ENCODE measurements around the gene S100A1.

Gene S100A1

DNA sequence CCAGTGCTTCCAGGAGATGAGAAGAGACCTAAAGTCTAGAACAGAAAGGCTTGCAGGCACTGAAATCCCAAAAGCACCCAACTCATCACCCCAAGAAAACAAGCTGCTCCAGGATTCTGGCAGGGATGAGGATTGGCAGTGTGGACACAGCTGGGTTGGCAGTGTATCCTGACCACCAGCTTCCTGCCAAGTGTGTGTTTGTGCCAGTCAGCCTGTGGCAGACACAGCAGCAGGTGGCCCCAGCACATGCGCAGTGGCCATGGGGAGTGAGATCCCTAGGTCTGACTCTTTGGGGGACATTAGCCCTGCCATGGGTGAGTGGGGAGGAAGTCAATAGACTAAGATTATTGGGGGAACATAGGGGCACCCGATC, 21.6 kb downstream of the S100A1 start:
- TF ChIP-seq, protein P1, sequence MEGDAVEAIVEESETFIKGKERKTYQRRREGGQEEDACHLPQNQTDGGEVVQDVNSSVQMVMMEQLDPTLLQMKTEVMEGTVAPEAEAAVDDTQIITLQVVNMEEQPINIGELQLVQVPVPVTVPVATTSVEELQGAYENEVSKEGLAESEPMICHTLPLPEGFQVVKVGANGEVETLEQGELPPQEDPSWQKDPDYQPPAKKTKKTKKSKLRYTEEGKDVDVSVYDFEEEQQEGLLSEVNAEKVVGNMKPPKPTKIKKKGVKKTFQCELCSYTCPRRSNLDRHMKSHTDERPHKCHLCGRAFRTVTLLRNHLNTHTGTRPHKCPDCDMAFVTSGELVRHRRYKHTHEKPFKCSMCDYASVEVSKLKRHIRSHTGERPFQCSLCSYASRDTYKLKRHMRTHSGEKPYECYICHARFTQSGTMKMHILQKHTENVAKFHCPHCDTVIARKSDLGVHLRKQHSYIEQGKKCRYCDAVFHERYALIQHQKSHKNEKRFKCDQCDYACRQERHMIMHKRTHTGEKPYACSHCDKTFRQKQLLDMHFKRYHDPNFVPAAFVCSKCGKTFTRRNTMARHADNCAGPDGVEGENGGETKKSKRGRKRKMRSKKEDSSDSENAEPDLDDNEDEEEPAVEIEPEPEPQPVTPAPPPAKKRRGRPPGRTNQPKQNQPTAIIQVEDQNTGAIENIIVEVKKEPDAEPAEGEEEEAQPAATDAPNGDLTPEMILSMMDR (IDR thresholded peaks at IDR 0.05; ENCODE audit: insufficient read depth, low read length, poor library complexity, severe bottlenecking) = no peak
- no peak overlapping the region for H3K4me3 ChIP-seq (replicated peaks; ENCODE audit: low read depth, low read length)
- peaks cover 13% of the 10 kb centered on the region for H3K36me3 ChIP-seq (ENCODE audit: control insufficient read depth, insufficient read depth, low read length)
- DNase-seq (ENCODE audit: extremely low read depth, insufficient read length) = no peak
- H3K27me3 ChIP-seq (replicated peaks; ENCODE audit: control insufficient read depth, insufficient read depth, low read length) = no peaks in the 10 kb centered on the region

DNA sequence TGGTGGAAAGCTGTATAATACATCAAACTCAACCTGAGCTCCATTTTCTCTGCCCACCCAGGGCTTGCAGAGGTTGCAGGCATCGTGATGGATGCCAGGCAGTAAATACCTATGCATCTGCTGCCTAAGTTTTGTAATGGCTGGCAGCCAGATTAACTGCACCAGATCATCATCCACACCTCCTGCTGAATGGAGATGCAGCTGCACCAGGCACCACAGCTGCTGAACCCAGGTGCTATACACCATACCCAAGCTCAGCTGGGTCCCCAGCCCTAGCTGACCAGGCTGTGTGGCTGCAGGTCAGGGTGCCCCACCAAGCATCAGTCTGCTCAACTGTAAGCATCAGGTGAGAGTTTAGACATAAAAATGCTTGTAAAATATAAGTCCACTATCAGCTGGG, 23.5 kb downstream of the S100A1 start:
- Histone ChIP-seq H3K36me3 (ENCODE audit: control insufficient read depth, insufficient read depth, low read length) (peaks cover 3% of the 10 kb centered on the region), H3K27me3 (replicated peaks; ENCODE audit: control insufficient read depth, insufficient read depth, low read length) (no peaks in the 10 kb centered on the region), H3K4me3 (replicated peaks; ENCODE audit: low read depth, low read length) (no peak overlapping the region)
- DNase-seq (ENCODE audit: extremely low read depth, insufficient read length) = no peak
- TF ChIP-seq, protein P1 (IDR thresholded peaks at IDR 0.05; ENCODE audit: insufficient read depth, low read length, poor library complexity, severe bottlenecking) = no peak

DNA sequence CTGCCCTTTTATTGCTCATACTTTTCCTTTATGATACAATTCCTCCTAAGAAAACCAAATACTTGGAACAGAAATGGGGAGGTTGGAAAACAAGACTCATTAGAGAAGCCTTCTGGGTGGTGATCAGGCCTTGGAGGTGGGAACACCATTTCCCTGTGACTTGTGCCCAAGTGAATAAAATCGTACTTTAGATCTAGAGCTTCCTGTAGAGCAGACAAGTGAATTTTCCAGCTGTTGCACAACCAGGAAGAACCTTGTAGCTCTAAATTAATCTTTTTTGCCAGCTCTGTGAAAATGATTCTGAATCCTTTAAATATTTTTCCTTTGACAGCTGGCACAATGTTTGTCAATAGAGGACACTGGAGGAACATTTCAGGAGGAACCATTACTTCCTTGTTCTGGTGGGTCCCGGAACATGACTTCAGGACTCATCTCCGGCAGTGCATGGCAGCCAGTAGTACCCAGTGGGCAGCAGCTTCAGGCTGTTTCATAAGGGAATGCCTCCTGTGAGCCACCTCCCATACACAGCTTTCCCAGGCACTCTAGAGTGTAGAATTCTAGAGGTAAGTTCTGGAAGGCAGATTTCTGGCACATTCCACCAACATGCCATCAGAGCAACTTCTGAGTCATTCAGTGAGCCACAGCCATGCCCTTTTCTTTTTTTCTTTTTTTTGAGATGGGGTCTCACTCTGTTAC, 24.7 kb downstream of the S100A1 start:
- H3K36me3 ChIP-seq (ENCODE audit: control insufficient read depth, insufficient read depth, low read length) = no peaks in the 10 kb centered on the region
- no peak overlapping the region for H3K4me3 ChIP-seq (replicated peaks; ENCODE audit: low read depth, low read length)
- no peak for DNase-seq (ENCODE audit: extremely low read depth, insufficient read length)
- TF ChIP-seq, protein P1 (IDR thresholded peaks at IDR 0.05; ENCODE audit: insufficient read depth, low read length, poor library complexity, severe bottlenecking) = no peak
- H3K27me3 ChIP-seq (replicated peaks; ENCODE audit: control insufficient read depth, insufficient read depth, low read length) = no peaks in the 10 kb centered on the region

DNA sequence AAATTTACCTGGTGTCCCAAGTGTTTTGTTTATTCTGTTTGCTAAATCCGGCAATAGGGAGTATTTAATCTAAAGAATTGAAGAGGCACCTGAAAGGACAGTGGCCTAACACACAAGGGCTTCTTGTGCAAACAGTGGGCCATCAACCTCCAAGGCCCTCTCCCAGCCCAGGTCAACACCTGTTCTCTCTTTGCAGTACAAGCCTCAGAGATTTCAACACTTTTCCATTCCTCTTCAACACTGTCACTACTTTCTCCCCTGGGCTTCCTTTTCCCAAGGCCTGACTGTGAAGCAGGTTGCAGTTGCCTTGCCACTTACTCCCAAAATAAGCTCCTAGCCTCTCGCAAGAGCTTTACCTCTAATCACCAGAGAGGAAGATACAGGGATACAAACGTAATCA, 27.1 kb downstream of the S100A1 start:
- no peak for DNase-seq (ENCODE audit: extremely low read depth, insufficient read length)
- H3K36me3 ChIP-seq (ENCODE audit: control insufficient read depth, insufficient read depth, low read length) = no peaks in the 10 kb centered on the region
- TF ChIP-seq, protein P1 (IDR thresholded peaks at IDR 0.05; ENCODE audit: insufficient read depth, low read length, poor library complexity, severe bottlenecking) = no peak
- H3K4me3 ChIP-seq (replicated peaks; ENCODE audit: low read depth, low read length) = no peak overlapping the region
- H3K27me3 ChIP-seq (replicated peaks; ENCODE audit: control insufficient read depth, insufficient read depth, low read length) = no peaks in the 10 kb centered on the region

DNA sequence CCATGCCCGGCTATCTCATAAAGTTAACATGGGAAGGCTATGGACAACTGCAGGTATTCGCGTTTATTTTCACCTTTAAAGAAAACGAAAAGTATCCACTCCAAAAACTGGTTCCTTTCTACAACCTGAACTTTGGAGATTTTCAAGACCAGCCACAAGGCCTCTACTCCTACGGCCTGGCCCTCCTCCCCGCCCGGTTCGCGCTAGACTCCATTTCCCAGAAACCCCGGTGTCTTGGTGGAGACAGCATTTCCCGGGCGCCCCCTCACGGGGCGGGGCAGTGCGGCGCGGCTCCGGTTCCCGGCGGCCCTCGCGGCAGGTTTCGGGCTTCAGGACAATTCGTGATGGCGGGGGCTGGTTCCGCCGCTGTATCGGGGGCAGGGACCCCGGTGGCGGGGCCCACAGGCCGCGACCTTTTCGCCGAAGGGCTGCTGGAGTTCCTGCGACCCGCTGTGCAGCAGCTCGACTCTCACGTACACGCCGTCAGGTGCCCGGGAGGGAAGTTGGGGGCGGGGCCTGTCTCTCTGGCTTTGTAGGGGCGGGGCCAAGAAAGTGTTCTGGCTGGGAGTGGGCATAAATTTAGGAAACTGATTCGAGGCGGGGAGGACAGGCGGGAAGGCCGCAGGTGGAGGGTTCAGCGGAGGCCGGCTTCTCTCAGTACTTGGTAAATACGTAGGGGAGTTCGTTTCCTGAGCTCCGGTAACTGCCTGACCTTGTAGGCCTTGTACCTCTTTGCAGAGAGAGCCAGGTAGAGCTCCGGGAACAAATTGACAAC, 30.4 kb downstream of the S100A1 start, which contains the start of gene SNAPIN:
TSS of gene SNAPIN (plus strand) at position 304 of the 775 bp plus-strand sequence. CDS start at position 345, 41 bp downstream.
- DNase-seq (ENCODE audit: extremely low read depth, insufficient read length) = peak; percentile 94
- Histone ChIP-seq H3K4me3 (replicated peaks; ENCODE audit: low read depth, low read length) (peak within 1 kb of the TSS; percentile 85), H3K36me3 (ENCODE audit: control insufficient read depth, insufficient read depth, low read length) (peaks cover 16% of the 10 kb centered on the region), H3K27me3 (replicated peaks; ENCODE audit: control insufficient read depth, insufficient read depth, low read length) (no peaks in the 10 kb centered on the region)
- TF ChIP-seq, protein P1 (IDR thresholded peaks at IDR 0.05; ENCODE audit: insufficient read depth, low read length, poor library complexity, severe bottlenecking) = no peak

Data from GM06990 (cell line).